ENCODE measurements around the gene SUN5.

The SUN5 gene

DNA sequence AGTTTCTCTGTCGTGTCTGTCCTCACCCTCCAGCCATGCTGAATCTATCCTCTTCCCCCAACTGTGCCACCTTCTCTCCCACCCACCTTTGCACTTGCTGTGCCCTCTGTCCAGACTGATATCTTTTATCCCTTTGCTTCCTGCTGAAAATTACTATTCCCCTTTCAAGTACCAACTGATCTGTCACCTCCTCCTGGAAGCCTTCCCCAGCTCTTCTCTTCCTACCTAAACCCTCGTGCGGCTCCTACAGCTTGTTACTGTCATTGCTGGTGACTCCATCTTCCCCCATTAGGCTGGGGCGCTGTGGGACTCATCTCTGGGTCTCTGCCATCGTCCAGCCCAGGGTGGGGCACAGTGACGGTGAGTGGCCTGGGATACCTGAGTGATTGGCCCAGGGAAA lies 28.3 kb upstream of the SUN5 start:
- TF ChIP-seq GATA1 (IDR thresholded peaks at IDR 0.05; ENCODE audit: low read depth, low read length) (no peak), POLR2A (IDR thresholded peaks at IDR 0.05; ENCODE audit: low read length) (no peak)
- DNase-seq: no peak

DNA sequence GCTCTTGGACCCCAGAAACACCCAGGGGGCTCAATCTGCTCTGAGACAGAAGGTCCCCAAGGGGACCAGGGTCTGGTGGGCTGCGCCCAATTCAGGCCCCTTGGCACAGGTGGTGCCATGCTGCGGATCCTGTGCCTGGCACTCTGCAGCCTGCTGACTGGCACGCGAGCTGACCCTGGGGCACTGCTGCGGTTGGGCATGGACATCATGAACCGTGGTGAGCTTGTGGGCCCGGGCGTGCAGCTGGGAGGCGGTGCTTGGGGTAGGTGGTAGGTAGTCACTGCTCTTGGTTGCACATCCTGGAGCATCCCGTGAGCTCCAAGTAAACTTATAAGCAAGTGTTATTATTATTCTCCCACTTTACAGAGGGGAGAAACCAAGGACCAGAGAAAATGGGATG lies 27.3 kb upstream of the SUN5 start, which contains the start of gene BPIFB6:
TSS of gene BPIFB6 (plus strand) at position 118 of the 400 bp plus-strand sequence. CDS start at position 118, 0 bp downstream.
- no peak for DNase-seq
- no peak for TF ChIP-seq GATA1 (IDR thresholded peaks at IDR 0.05; ENCODE audit: low read depth, low read length)
- no peak for TF ChIP-seq POLR2A (IDR thresholded peaks at IDR 0.05; ENCODE audit: low read length)

DNA sequence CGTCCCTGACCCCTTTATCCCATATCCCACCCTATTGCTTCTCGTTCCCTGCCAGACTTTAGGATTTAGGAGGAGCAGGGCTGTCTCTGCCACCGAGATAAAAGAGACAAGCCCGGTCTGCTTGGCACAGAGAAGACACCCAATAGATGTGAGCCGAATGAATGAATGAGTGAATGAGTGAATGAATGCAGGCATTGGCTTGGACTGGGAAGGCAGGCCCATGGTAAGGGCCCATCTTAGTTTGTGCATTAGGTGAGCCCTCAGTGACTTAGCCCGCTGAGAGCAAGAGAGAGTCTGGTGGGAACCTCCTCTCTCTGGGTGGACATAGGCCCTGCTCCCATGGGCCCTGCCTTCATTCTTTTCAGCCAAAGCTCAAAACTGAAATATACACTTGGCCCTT lies 26.3 kb upstream of the SUN5 start:
- no peak for DNase-seq
- TF ChIP-seq POLR2A (IDR thresholded peaks at IDR 0.05; ENCODE audit: low read length) (no peak), GATA1 (IDR thresholded peaks at IDR 0.05; ENCODE audit: low read depth, low read length) (no peak)

DNA sequence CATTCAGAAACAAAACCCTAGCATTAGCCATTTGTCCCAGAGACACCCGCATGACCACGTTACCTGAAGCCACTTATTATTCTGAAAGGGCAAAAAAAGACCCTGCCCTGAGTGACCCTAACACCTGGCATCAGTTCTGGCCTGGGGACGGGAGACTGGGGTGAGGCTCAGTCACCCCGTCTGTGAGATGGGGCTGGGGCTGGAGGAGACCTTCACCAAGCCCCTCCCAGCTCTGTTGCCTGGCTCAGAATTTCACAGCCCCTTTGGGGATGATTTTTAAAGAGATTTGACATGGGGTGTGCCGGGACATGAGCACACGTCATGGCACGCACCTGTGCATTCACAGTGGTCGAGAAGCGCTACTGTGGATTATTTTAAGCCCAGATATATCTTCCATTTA lies 25.8 kb upstream of the SUN5 start:
- TF ChIP-seq POLR2A (IDR thresholded peaks at IDR 0.05; ENCODE audit: low read length) (no peak), GATA1 (IDR thresholded peaks at IDR 0.05; ENCODE audit: low read depth, low read length) (no peak)
- DNase-seq: no peak

DNA sequence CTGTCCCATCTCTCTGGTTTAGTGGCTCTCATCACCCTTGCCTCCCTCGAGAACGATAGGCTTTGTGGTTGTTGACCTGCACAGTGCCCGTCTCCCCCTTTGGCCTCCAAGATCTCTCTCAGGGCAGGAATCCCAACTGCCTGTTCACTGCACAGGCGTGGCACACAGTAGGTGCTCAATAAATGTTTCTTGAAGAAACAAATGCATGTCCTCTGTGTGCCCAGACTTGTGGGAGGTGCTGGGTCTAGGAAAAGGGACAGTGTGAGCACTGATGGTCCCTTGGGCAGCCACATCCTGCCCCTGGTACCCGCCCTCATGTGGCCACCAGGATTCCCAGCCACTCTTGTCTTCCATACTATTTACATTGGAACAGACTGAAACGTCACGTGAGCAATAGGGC lies 24.6 kb upstream of the SUN5 start:
- no peak for DNase-seq
- TF ChIP-seq GATA1 (IDR thresholded peaks at IDR 0.05; ENCODE audit: low read depth, low read length): no peak
- TF ChIP-seq POLR2A (IDR thresholded peaks at IDR 0.05; ENCODE audit: low read length): no peak

DNA sequence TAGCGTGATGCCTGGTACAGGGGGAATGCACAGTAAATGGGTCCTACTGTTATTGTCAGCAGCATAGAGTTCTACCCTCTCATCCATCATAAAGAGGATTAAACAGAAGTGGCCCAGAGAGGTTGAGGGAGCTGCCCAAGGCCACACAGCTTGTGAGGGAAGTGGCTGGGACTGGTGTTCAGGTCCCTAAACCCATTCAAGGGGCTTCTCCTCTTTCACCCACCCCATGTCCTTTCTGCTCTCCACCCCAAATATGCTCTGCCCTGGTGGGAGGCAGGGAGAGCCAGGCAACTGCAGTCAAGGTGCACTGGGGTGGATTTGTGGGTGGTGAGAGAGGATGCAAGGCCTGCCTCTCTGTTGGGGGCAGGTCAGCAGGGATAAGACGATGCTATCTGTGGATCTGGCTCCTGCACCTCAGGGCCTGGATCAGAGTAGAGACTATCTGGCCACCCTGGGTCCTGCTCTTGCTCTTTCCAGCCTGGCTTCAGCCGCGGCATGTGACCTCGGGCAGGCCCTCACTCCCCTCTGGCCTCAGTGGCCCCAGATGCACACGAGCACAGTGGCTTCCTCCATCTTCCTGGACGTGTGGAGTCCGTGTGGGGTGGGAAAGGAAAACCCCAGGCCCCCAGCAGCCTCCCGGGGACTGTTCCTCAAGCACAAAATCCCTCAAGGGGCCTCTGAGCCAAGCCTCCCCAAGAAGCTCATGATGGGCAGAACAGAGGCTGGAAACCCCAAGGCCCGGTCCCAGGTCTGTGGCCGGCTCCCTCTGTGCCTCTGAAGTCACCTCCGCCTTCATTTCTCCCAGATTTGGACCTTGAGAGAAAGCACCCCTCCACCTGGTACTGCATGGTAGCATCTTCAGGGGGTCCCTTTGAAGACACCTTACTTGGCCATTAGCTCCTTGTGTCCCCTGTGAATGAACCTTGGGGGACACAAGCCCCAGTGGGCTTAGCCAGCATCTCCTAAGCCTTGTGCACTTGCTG lies 23.8 kb upstream of the SUN5 start:
- no peak for TF ChIP-seq GATA1 (IDR thresholded peaks at IDR 0.05; ENCODE audit: low read depth, low read length)
- TF ChIP-seq POLR2A (IDR thresholded peaks at IDR 0.05; ENCODE audit: low read length): no peak
- DNase-seq: no peak

DNA sequence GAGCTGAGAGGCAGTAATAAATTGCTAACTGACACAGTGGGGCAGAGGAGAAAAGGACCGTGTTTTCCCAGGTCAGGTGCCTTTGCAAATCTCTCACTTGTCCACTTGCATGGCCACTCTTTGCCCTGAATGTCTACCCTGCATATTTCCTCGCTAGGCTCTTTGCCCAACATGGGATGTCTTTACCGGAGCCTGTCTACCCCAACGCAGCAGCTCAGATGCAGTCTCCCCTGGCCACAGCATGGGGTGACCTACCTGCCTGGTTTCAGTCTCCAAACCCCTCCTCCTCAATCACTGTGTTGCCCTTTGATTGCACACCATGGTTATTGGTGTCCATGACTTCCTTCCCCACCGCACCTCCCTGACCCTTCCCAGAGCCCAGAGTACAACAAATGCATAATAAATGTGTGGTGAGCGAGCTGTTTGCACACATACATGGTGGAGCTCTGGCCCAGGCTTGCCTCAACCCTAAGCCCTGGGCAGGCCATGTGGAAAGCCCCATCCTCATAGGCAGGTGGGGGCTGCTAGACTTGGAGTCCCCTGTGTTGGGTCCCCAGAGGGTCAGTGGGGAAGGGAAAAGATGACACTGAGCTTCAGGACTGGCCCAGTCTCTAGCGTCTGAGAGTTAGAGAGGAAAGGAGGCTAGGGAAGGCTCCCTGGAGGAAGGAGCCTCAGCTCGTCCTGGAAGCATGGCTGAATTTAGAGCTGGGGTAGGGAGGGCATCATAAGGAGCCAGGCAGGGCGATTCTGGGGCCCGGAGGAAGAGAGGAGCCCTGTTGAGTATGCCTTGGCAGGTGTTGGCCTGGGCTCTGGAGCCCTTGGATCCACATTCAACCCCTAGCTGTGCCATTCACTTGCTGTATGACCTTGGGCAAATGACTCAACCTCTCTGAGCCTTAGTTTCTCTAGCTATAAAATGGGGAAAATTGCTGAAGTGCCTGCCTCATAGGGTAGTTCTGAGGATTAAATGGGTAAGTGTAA lies 22.8 kb upstream of the SUN5 start:
- DNase-seq: no peak
- TF ChIP-seq POLR2A (IDR thresholded peaks at IDR 0.05; ENCODE audit: low read length): no peak
- no peak for TF ChIP-seq GATA1 (IDR thresholded peaks at IDR 0.05; ENCODE audit: low read depth, low read length)

DNA sequence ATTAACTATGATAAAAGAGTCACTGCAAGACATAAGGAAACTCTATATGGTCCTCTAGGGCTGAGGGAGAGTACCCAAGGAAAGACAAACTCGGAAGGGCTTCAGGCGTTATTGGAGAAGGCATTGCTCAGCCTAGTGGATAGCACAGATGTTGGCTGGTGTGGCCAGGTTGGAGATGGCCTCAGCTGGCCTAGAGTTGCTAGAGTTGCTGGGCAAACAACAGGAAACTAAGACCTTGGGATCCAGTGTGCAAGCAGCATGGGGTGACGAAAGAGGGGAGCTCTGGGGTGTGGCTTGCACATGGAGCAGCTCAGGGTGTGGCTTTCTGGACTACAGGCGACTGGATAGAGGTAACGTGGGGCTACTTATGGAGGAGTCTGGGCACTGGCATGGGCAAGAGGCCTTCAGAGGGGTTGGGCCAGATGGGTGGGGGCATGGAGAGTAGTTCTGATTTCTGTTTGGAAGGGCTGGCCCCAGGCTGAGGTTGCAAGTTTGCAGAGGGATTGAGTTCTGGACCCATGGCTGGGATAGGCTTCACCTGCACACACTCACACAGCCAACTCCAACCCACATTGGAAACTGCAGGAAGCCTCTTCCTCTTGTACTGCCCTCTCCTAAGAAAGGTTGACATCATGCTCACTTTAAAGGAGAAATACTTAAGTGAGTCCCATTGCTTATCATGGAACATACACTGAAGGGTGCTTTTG lies 22.0 kb upstream of the SUN5 start:
- no peak for TF ChIP-seq POLR2A (IDR thresholded peaks at IDR 0.05; ENCODE audit: low read length)
- TF ChIP-seq GATA1 (IDR thresholded peaks at IDR 0.05; ENCODE audit: low read depth, low read length): no peak
- no peak for DNase-seq

DNA sequence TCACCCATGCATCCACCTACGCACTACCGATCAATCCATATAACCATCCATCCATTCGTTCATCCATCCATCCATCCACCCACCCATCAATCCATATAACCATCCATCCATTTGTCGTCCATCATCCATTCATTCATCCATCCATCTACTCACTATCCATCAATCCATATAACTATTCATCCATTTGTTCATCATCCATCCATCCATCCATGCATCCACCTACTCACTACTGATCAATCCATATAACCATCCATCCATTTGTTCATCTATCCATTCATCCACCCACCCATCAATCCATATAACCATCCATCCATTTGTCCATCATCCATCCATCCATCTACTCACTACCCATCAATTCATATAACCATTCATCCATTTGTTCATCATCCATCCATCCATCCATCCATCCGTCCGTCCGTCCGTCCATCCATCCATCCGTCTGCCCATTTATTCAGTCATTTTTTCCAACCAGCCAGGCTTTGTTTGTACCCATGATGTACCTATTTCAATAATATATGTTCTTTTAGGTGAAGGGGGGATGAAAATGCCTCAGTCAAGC lies 21.2 kb upstream of the SUN5 start:
- TF ChIP-seq GATA1 (IDR thresholded peaks at IDR 0.05; ENCODE audit: low read depth, low read length) (no peak), POLR2A (IDR thresholded peaks at IDR 0.05; ENCODE audit: low read length) (no peak)
- no peak for DNase-seq

DNA sequence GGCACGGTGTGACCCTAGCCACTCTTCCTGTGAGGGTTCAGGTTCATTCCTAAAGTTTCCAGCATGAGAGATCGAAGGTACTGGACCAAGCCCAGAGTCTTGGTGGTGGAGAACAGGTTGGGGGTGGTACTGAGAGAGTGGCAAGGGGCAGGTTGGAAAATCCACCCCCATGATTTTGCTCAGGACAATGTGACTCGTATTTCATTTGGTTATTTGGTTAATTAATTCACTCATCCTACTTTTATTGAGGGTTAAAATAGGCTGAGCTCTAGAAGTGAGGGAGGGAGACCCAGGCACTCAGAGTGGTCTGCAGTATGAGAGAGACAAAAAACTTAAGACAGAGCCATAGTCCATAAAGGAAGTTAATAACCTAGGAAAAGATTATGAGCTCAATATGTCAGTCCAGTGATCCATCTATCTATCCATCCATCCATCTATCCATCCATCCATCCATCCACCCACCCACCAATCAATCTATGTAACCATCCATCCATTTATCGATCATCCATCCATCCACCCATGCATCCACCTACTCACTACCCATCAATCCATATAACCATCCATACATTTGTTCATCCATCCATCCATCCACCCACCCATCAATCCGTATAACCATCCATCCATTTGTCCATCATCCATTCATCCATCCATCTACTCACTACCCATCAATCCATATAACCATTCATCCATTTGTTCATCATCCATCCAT lies 20.5 kb upstream of the SUN5 start:
- TF ChIP-seq POLR2A (IDR thresholded peaks at IDR 0.05; ENCODE audit: low read length) (no peak), GATA1 (IDR thresholded peaks at IDR 0.05; ENCODE audit: low read depth, low read length) (no peak)
- no peak for DNase-seq

DNA sequence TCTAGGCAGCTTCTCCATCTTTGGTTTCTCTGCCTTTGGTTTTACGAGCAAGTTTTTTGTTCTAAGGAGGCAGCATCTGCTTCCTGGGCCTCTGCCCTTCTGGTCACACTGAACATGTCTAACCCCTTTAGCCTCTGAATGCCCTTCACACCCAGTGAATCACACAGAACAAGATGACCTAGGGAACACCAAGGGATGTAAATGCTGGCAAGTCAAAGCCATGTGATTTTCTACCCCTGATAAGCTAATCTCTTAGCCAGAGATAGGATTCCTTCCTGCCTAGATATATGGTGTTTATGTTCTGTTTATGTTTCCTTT lies 20.0 kb upstream of the SUN5 start:
- no peak for DNase-seq
- TF ChIP-seq POLR2A (IDR thresholded peaks at IDR 0.05; ENCODE audit: low read length) (no peak), GATA1 (IDR thresholded peaks at IDR 0.05; ENCODE audit: low read depth, low read length) (no peak)

DNA sequence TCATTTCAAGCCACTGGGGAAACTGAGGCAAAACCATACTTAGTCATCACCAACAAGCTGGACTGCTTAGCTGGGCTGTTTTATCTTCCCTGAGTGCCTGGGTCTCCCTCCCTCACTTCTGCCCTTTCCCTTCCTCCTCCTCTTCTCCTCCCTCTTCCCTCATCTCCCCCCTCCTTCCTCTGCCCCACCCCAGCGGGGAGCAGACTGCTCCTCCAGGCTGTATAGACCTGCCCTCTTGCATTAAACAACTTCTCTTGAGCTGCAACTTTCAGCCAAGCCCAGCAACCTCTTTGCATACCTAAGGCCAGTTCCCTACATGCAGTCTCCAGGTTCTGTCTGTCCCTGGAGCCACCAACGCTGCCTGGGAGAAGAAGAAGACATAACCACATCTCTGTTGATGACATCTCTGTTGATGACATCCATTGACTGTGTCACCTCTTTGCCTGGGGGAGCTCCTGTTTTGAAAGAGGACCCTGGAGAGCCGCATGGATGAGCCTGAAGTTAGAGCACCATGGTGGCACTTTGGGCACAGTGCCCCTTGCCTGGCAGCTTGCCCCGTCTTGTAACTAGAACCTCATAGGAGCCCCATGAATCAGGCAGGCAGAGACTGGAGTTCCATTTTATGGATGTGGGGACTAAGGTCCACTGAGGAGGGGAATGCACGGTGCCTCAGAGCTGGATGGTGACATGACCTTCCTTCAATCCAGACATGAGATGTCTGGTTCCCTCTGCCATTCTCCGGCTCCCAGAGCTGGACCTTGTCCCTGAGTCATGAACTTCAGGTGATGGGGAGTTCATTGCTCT lies 19.4 kb upstream of the SUN5 start:
- TF ChIP-seq GATA1 (IDR thresholded peaks at IDR 0.05; ENCODE audit: low read depth, low read length) (no peak), POLR2A (IDR thresholded peaks at IDR 0.05; ENCODE audit: low read length) (no peak)
- no peak for DNase-seq

Measured in erythroblast (primary cell).